H1 (cell line): ENCODE results near the gene JAG1. TPM values are rescaled to one million over a fixed set of nuclear protein-coding genes. Genes with fewer than 3 reads are reported as not detected.

Source experiments
- CTCF ChIA-PET: fragments of 300-600 bp; sonication (Branson Sonifier 250); formaldehyde crosslinking; loops from one replicate; lab custom pipeline; 2021; ENCODE audit not compliant: partially characterized antibody; lab: Charles Lee
- POLR2A ChIA-PET: fragments of 300-600 bp; sonication (Branson Sonifier 250); formaldehyde crosslinking; loops from one replicate; lab custom pipeline; 2021; ENCODE audit warnings: inconsistent platforms; ENCODE audit not compliant: partially characterized antibody; lab: Charles Lee
- DNase-seq, 2 experiments: peaks; one replicate each; pipeline versions ENCODE4 v3.0.0 to v3.0.0-alpha.2; 2010 to 2022; ENCODE audit warnings: low spot score in 2 of 2, low read depth in 1 of 2, mixed read lengths in 1 of 2
- FAIRE-seq: peaks from 2 replicates; lab custom pipeline; 2011; peaks lifted over from hg19 to GRCh38; lab: Jason Lieb, UNC
- H2AFZ ChIP-seq: 2 replicates; pipeline ENCODE4 v1.8.1; 2012; ENCODE audit warnings: low read length, inconsistent platforms
- H2AK5ac ChIP-seq: 2 replicates; pipeline ENCODE4 v1.6.1; 2013; ENCODE audit warnings: low read depth, low read length
- H2BK120ac ChIP-seq: replicated peaks from 2 replicates; pipeline ENCODE3; 2013; ENCODE audit warnings: low read depth, low read length, inconsistent platforms
- H2BK12ac ChIP-seq: 2 replicates; pipeline ENCODE4 v1.6.1; 2013; ENCODE audit warnings: low read depth, low read length
- H2BK15ac ChIP-seq: 2 replicates; pipeline ENCODE4 v1.6.1; 2013; ENCODE audit warnings: low read length
- H2BK20ac ChIP-seq: 2 replicates; pipeline ENCODE4 v1.6.1; 2013; ENCODE audit warnings: low read length
- H2BK5ac ChIP-seq: 2 replicates; pipeline ENCODE4 v1.6.1; 2013; ENCODE audit warnings: low read depth, low read length
- H3K14ac ChIP-seq: 2 replicates; pipeline ENCODE4 v1.6.1; 2013; ENCODE audit warnings: inconsistent platforms; ENCODE audit not compliant: insufficient read length
- H3K18ac ChIP-seq: 2 replicates; pipeline ENCODE4 v1.6.1; 2013; ENCODE audit warnings: low read length; ENCODE audit errors: extremely low read depth
- H3K23ac ChIP-seq: 2 replicates; pipeline ENCODE4 v1.6.1; 2013; ENCODE audit warnings: inconsistent platforms; ENCODE audit not compliant: insufficient read length
- H3K23me2 ChIP-seq: 2 replicates; pipeline ENCODE4 v1.6.1; 2013; ENCODE audit warnings: low read depth, low read length
- H3K27ac ChIP-seq: 2 replicates; pipeline ENCODE4 v1.6.1; 2011; ENCODE audit warnings: low read depth, low read length, inconsistent platforms
- H3K27me3 ChIP-seq, 4 experiments: replicated peaks in 1 of 4; 1 replicate in 1 of 4; 2 replicates in 3 of 4; pipeline versions ENCODE4 v1.6.1 to v1.8.1; 2011 to 2013; ENCODE audit warnings: low read length in 3 of 4, mild to moderate bottlenecking in 3 of 4, inconsistent platforms in 2 of 4, mixed read lengths in 2 of 4, moderate library complexity in 1 of 4; ENCODE audit not compliant: control insufficient read depth in 3 of 4, insufficient read depth in 3 of 4; ENCODE audit errors: extremely low read depth in 1 of 4
- H3K36me3 ChIP-seq, 4 experiments: 2 replicates each; pipeline versions ENCODE4 v1.6.1 to v1.8.1; 2011 to 2013; ENCODE audit warnings: mild to moderate bottlenecking in 4 of 4, low read length in 3 of 4, moderate library complexity in 2 of 4, control low read depth in 1 of 4, inconsistent platforms in 1 of 4; ENCODE audit not compliant: insufficient read depth in 4 of 4, control insufficient read depth in 2 of 4
- H3K4ac ChIP-seq: replicated peaks from 2 replicates; pipeline ENCODE3; 2013; ENCODE audit warnings: low read length, low read depth, mixed read lengths, inconsistent platforms; ENCODE audit not compliant: insufficient read length
- H3K4me1 ChIP-seq, 4 experiments: replicated peaks in 1 of 4; 1 replicate in 1 of 4; 2 replicates in 3 of 4; pipeline versions ENCODE4 v1.6.1 to v1.8.1; 2011 to 2013; ENCODE audit warnings: low read length in 3 of 4, inconsistent platforms in 2 of 4, mixed read lengths in 1 of 4; ENCODE audit not compliant: insufficient read depth in 4 of 4, control insufficient read depth in 3 of 4
- H3K4me2 ChIP-seq, 2 experiments: 2 replicates each; pipeline versions ENCODE4 v1.6.1 to v1.8.1; 2011 to 2013; ENCODE audit warnings: low read depth in 2 of 2, low read length in 2 of 2, control low read depth in 1 of 2, inconsistent platforms in 1 of 2, mild to moderate bottlenecking in 1 of 2; ENCODE audit not compliant: insufficient read depth in 1 of 2
- H3K4me3 ChIP-seq, 4 experiments: fragments of 200-600, 300-600 bp in 1 of 4; sonication (generic), shearing (Covaris generic), sonication (Bioruptor Twin) in 1 of 4; 2 replicates each; pipeline versions ENCODE4 v1.5.1 to v1.8.1; 2011 to 2016; ENCODE audit warnings: low read length in 4 of 4, low read depth in 3 of 4, control low read depth in 2 of 4, inconsistent platforms in 2 of 4, mild to moderate bottlenecking in 2 of 4, mixed read lengths in 1 of 4, moderate library complexity in 1 of 4; ENCODE audit not compliant: insufficient read depth in 2 of 4; ENCODE audit errors: extremely low read depth in 1 of 4
- H3K56ac ChIP-seq: replicated peaks from 2 replicates; pipeline ENCODE3; 2013; ENCODE audit warnings: low read depth, mild to moderate bottlenecking, mixed read lengths, low read length, inconsistent platforms; ENCODE audit not compliant: insufficient read length
- H3K79me1 ChIP-seq: 2 replicates; pipeline ENCODE4 v1.6.1; 2013; ENCODE audit warnings: low read depth, low read length, control low read depth
- H3K79me2 ChIP-seq, 2 experiments: 2 replicates each; pipeline versions ENCODE4 v1.6.1 to v1.8.1; 2012 to 2013; ENCODE audit warnings: low read length in 2 of 2, mild to moderate bottlenecking in 2 of 2, inconsistent platforms in 1 of 2; ENCODE audit not compliant: insufficient read depth in 2 of 2, control insufficient read depth in 1 of 2
- H3K9ac ChIP-seq, 4 experiments: replicated peaks in 1 of 4; 1 replicate in 1 of 4; 2 replicates in 3 of 4; pipeline versions ENCODE4 v1.6.1 to v1.8.1; 2011 to 2013; ENCODE audit warnings: low read depth in 3 of 4, low read length in 3 of 4, control low read depth in 2 of 4, mild to moderate bottlenecking in 2 of 4, moderate library complexity in 2 of 4, inconsistent platforms in 1 of 4; ENCODE audit errors: extremely low read depth in 1 of 4
- H3K9me3 ChIP-seq, 2 experiments: 2 replicates each; pipeline versions ENCODE4 v1.6.1 to v1.8.1; 2012 to 2013; ENCODE audit warnings: mild to moderate bottlenecking in 2 of 2, moderate library complexity in 2 of 2, control low read depth in 1 of 2, inconsistent platforms in 1 of 2, low read depth in 1 of 2, low read length in 1 of 2, mixed read lengths in 1 of 2; ENCODE audit not compliant: insufficient read depth in 2 of 2
- H4K20me1 ChIP-seq, 2 experiments: replicated peaks in 1 of 2; 2 replicates each; pipeline versions ENCODE3 to v1.8.1; 2011 to 2013; ENCODE audit warnings: inconsistent platforms in 2 of 2, low read length in 2 of 2, mild to moderate bottlenecking in 1 of 2; ENCODE audit not compliant: insufficient read depth in 2 of 2, control insufficient read depth in 1 of 2
- H4K5ac ChIP-seq: 2 replicates; pipeline ENCODE4 v1.6.1; 2013; ENCODE audit warnings: low read length, low read depth, mixed read lengths, inconsistent platforms; ENCODE audit not compliant: insufficient read length
- H4K8ac ChIP-seq: 2 replicates; pipeline ENCODE4 v1.8.0; 2013; ENCODE audit warnings: mild to moderate bottlenecking, moderate library complexity, low read length, inconsistent platforms; ENCODE audit not compliant: insufficient read depth; ENCODE audit errors: extremely low read depth
- H4K91ac ChIP-seq: replicated peaks from 2 replicates; pipeline ENCODE3; 2013; ENCODE audit warnings: low read length, mixed read lengths, inconsistent platforms; ENCODE audit not compliant: insufficient read length
- CHD1 ChIP-seq: IDR thresholded peaks from 2 replicates; pipeline ENCODE4 v1.6.1; 2012; ENCODE audit warnings: low read depth, low read length, improper control_type of control experiment
- CTCF ChIP-seq, 3 experiments: IDR thresholded peaks; 1 replicate in 2 of 3; 2 replicates in 1 of 3; pipeline versions ENCODE4 v1.5.1 to v1.6.1; 2011; ENCODE audit warnings: low read length in 3 of 3, mild to moderate bottlenecking in 3 of 3, inconsistent platforms in 2 of 3, low read depth in 1 of 3, moderate library complexity in 1 of 3; ENCODE audit not compliant: insufficient read depth in 1 of 3; ENCODE audit errors: control extremely low read depth in 1 of 3
- WGBS, 2 experiments: shearing (Covaris generic) in 1 of 2; methylation state at CpG; one replicate each; pipeline versions ENCODE4 v1.1.6 to v1.1.7; 2013 to 2015; ENCODE audit warnings: low lambda C conversion rate in 2 of 2, mixed read lengths in 2 of 2, inconsistent platforms in 1 of 2, low coverage in 1 of 2, missing lambda C conversion rate in 1 of 2; ENCODE audit not compliant: insufficient replicate concordance in 2 of 2, insufficient coverage in 1 of 2, insufficient read length in 1 of 2; ENCODE audit errors: extremely low coverage in 1 of 2, missing lambda C conversion rate in 1 of 2; 5-methylcytosine and 5-hydroxymethylcytosine counted together
- polyA plus RNA-seq, 7 experiments: library from polyadenylated mRNA; depleted of rRNA in 3 of 7; stranded (reverse) in 5 of 7; unstranded in 2 of 7; fragments of >200 nt in 5 of 7; fragments of 200-250 nt in 2 of 7; gene quantifications; 1 replicate in 5 of 7; 2 replicates in 1 of 7; 4 replicates in 1 of 7; pipeline versions ENCODE4 v1.2.1 to v1.2.3, GENCODE V29; 2011 to 2013; ENCODE audit warnings: missing spikeins in 2 of 7, mixed read lengths in 2 of 7
- total RNA-seq: library from RNA; stranded (reverse); fragmentation: NEBNext Ultra II Directional; extraction: Animal tissue kit (Norgen Biotek cat#: 25700); gene quantifications from 2 replicates; pipeline ENCODE4 v1.2.1, GENCODE V29; 2021

The JAG1 gene
- total and polyA plus RNA-seq, 2 of the 8 experiments (the other 6 are each of a cell fraction or from before 2014, with no cell fraction given): 13.5 to 27.3 TPM

- Histone ChIP-seq H2BK15ac (no peak overlapping the region), H3K14ac (no peak overlapping the region), H3K27ac (no peak overlapping the region), H2AFZ (no peak overlapping the region), H2BK120ac (no peak overlapping the region), H2BK20ac (no peak overlapping the region), H3K56ac (no peak overlapping the region), H3K23me2 (no peaks in the 10 kb centered on the region; the same call in 1 of the 2 replicates), H3K9ac (no peak overlapping the region), H3K79me1 (peaks cover 3% of the 10 kb centered on the region), H2AK5ac (no peak overlapping the region), H3K79me2 (no peaks in the 10 kb centered on the region), H3K9me3 (no peaks in the 10 kb centered on the region), H3K18ac (no peak overlapping the region), H3K36me3 (peaks cover 0 to 5% (median 0%) of the 10 kb centered on the region in 4 experiments; a peak in 1 of 8 replicates), H2BK12ac (no peak overlapping the region), H4K8ac (no peak overlapping the region), H4K20me1 (no peaks in the 10 kb centered on the region), H3K4ac (no peak overlapping the region), H4K91ac (no peak overlapping the region), H3K23ac (no peak overlapping the region), H3K27me3 (no peaks in the 10 kb centered on the region; a peak in 1 of 7 replicates), H3K4me1 (peaks cover 13 to 35% (median 26%) of the 10 kb centered on the region in 4 experiments), H3K4me2 (peak overlapping the region in 1 of 2 experiments; percentile 5; a peak in 1 of 4 replicates), H2BK5ac (no peak overlapping the region), H4K5ac (no peak overlapping the region), H3K4me3 (no peak overlapping the region)
- TF ChIP-seq CHD1 (no peak), CTCF (IDR thresholded peaks at IDR 0.05; ENCODE audit: control extremely low read depth in 1 of 3, insufficient read depth in 1 of 3, low read depth in 1 of 3, low read length in 3 of 3) (0 out of 4 replicates have a peak, but pooled peaks of 1 of the 3 experiments have one; percentile 2)
- DNase-seq: no peak
- CTCF ChIA-PET: interaction anchor here (1.0 to 8.4 kb wide), 2 partner anchors 16 to 543 kb away, joined by 3 to 55 read pairs; no protein-coding TSS in a partner anchor
- WGBS, 2 experiments: 85% methylated on average over 5 of the region's 5 CpGs; no CpG with 5 or more reads in 1 of the 2 experiments
- POLR2A ChIA-PET: no interaction called here
- no peak for FAIRE-seq
These were observed 40.1 kb downstream of the JAG1 start for GRCh38 chr20:10633718-10634117.
